DLD1 (cell line): Measurements from ENCODE around the gene CELF5.
"Not testable (repeated sequence)": the region's sequence is repeated elsewhere in the genome, so short reads cannot be mapped to it uniquely, and the experiment has no call there.

ENCODE experiments used
- in situ Hi-C: cut with HindIII; loops from 2 replicates; pipeline ENCODE4 v1.10.0; 2017; ENCODE audit warnings: low sequenced_read_pairs

CELF5 gene

DNA sequence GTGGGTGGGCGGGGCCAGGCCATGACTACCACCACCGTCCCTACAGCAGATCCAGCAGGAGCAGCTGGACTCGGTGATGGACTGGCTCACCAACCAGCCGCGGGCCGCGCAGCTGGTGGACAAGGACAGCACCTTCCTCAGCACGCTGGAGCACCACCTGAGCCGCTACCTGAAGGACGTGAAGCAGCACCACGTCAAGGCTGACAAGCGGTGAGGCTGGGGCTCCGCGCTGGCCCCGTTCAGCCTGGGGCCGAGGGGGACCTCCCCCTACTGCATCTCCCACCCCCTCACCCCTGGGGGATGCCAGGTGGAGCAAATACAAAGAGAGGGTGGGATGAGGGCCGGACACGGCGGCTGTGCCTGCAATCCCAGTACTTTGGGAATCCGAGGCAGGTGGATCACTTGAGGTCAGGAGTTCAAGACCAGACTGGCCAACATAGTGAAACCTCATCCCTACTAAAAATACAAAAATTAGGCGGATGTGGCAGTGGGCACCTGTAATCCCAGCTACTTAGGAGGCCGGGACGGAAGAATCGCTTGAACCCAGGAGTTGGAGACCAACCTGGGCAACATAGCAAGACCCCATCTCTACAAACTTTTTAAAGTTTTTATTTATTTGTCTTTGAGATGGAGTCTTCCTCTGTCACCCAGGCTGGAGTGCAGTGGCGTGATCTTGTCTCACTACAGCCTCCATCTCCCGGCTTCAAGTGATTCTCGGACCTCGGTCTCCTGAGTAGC is 18.1 kb upstream of the CELF5 start:
- in situ Hi-C loops = no loop called here

DNA sequence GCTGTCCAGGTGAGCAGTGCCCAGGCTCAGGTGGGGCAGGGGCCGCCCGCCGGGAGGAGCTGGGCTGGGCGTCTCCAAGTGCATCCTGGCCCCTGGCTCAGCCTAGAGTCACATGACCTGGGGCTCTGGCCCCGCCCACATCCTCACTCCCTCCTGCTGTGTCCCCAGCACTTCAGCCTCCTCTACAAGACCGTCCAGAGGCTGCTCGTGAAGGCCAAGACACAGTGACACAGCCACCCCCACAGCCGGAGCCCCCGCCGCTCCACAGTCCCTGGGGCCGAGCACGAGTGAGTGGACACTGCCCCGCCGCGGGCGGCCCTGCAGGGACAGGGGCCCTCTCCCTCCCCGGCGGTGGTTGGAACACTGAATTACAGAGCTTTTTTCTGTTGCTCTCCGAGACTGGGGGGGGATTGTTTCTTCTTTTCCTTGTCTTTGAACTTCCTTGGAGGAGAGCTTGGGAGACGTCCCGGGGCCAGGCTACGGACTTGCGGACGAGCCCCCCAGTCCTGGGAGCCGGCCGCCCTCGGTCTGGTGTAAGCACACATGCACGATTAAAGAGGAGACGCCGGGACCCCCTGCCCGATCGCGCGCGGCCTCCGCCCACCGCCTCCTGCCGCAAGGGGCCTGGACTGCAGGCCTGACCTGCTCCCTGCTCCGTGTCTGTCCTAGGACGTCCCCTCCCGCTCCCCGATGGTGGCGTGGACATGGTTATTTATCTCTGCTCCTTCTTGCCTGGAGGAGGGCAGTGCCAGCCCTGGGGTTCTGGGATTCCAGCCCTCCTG is 16.8 kb upstream of the CELF5 start:
- in situ Hi-C loops = no loop called here

DNA sequence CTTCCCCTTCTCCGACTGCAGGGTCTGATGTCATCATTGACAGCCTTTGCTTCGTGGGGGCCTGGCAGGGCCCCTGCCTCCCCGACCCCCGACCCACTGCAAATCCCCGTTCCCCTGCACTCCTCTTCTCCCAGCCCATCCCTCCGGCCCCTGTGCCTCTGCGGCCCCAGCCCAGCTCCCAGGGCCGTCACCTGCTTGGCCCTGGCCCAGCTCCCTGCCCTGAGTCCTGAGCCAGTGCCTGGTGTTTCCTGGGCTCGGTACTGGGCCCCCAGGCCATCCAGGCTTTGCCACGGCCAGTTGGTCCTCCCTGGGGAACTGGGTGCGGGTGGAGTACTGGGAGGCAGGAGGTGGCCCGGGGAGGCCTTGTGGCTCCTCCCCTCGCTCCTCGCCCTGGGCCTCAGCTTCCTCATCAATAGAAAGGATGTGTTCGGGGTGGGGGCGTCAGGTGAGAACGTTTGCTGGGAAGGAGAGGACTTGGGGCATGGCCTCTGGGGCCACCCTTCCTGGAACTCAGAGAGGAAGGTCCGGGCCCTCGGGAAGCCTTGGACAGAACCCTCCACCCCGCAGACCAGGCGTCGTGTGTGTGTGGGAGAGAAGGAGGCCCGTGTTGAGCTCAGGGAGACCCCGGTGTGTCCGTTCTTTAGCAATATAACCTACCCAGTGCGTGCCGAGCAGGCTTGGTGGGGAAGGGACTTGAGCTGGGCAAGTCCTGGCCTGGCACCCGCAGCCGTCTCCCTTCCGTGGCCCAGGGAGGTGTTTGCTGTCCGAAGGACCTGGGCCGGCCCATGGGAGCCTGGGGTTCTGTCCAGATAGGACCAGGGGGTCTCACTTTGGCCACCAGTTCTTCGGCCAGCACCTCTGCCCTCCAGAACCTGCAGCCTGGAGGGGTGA is 15.9 kb upstream of the CELF5 start:
- in situ Hi-C loops = no loop called here

DNA sequence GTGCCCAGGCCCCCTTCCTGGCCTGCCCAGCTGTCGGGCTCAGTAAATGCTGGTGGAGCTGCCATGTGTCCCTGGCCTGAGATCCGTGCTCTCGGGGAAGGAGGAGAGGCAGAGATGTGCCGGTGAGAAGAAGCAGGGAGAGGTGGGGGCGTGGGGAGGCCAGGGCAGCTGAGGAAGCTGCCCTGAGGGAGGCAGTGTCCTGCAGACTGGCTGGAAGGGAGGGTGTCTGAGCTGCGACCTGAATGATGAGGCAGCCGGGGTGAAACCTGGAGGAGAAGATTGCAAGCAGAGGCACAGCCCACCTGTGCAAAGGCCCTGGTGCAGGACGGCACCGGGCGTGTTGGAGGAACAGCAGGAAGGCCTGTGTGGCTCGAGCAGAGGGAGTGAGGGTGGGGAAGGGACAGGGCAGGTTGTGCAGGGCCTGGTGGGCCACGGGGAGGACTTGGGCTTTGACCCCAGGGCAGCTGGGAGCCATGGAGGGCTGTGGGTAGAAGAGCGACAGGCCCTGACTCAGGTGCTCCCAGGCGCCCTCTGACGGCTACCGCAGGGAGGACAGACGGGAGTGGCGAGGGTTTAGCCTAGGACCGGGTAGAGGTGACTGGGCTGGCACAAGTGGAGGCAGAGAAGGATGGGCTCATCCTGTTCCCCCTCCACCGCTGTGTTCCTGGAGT is 14.0 kb upstream of the CELF5 start:
- in situ Hi-C loops = no loop called here

DNA sequence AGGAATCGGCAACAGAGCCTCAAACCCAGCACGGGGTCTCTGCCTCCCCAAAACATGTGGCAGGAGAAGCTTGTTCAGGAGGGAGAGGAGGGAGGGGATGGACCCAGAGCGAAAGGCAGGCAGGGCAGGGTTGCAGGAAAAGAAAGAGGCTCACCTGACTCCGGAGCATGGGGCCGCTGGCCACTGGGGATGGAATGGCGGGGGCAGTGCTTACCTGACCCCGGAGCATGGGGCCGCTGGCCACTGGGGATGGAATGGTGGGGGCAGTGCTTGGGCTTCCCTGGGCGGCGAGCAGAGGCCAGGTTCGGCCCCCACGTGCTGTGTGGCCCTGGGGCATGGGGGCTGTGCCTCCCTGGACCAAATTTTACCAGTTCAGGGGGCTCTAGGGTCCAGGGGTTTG is 13.3 kb upstream of the CELF5 start:
- in situ Hi-C loops = no loop called here

DNA sequence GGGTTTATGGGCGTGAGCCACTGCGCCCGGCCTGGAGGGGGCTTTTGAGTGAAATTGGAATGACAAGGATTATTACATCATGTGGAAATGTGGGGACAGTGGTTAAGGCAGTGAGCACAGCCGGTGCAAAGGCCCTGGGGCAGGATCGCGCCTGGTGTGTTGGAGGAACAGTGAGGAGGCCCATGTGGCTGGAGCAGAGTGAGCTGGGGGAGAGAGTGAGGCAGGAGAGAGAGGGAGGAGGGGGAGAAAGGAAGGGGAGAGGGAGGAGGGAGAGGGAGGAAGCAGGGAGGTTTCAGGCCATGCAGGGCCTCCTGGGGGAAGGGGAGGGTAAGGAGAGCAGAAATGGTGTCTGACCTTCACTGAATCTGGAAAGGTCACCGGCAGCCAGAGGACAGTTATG is 11.3 kb upstream of the CELF5 start:
- in situ Hi-C loops = no loop called here

DNA sequence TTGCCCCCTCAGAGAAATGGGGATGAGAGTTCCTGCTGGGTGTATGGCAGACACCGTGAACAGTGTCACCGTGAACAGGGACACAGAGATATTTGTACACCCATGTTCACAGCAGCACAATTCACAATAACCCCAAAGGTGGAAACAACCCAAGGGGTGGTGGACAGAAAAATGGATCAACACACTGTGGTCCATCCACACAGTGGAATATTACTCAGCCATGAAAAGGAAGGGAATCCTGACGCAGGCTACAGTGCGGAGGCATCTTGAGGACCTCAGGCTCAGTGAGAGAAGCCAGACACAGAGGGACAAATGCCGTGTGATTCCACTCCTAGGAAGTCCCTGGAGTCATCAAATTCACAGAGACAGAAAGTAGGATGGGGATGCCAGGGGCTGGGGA is 7.6 kb upstream of the CELF5 start:
- in situ Hi-C loops = no loop called here

DNA sequence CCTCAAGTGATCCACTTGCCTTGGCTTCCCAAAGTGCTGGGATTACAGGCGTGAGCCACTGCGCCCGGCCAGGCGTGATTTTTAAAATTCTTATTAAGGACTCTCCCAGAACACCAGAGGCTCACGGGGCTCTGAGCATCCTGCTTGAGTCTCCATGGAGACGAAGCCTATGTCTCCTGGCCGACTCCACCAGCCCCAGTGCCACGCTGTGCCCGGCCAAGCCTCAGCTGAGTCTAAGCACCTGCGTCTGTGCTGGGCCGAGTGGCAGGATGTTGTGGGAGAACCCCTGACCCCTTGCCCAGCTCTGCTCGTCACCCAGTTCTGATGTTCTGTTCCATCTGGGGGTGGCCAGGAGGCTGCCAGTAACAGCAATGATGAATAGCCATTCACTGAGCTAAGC is 3.9 kb upstream of the CELF5 start:
- in situ Hi-C loops = no loop called here

DNA sequence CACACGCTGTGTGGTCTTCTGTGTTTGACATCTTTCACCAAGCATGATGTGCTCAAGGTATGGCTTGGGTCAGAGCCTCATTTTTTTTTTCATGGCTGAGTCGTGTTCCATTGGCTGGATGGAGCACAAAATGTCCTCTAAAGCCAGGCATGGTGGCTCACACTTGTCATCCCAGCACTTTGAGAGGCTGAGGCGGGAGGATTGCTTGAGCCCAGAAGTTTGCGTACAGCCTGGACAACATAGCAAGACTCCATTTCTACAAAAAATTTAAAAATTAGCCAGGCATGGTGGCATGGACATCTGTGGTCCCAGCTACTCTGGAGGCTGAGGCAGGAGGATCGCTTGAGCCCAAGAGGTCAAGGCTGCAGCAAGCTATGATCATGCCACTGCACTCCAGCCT is 2.9 kb upstream of the CELF5 start:
- in situ Hi-C loops = not testable (repeated sequence)

DNA sequence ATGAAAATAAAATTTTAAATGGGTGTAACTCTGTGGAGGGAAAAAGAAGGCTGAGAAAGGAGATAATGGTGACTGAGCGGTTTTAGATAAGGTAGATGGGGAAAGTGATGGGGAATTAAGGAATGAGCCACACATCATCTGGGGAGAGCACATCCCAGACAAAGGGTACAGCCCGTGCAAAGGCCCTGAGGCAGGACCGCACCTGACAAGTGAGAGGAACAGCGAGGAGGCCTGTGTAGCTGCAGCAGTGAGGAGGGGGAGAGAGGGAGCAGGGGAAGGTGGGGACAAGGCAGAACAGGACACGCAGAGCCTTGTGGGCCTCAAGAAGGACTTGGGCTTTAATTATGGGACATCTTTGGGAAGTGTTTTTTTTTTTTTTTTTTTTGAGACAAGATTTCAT is 1.8 kb upstream of the CELF5 start:
- in situ Hi-C loops = no loop called here

DNA sequence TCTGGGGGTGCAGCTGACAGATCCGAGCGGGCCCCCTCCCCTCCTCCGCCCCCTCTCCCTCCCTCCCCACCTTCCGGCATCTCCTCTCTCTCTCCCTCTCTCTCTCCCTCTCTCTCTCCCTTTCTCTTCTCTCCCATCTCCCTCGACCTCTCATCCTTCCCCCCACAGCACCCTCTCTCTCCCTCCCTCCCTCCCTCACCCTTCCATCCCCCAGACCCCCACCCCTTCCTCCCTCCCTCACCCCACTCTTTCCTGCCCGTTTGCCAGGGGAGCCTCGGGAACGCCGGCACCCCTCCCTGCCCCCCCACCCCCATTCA is 666 bp downstream of the CELF5 start:
- in situ Hi-C loops = no loop called here

DNA sequence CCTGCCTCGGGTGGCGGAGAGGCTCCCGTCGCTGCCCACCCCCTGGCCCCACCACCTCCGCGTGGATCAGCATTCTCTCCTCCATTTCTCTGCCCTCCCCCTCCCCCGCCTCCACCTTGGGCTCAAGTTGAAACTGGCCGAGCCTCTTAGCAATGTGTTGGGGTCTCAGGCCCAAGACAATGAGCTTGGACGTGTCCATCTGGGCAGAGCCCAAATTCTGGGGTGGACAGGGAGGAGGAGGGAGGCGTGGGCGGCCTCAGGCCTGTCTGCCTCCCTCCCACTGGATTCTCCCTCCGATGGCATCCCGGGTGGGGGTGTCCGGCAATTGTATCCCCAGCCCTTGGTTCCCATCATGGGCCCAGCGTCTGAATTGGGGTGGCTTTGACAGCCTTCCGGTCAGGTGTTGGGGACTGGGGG is 1.2 kb downstream of the CELF5 start:
- in situ Hi-C loops = no loop called here

DNA sequence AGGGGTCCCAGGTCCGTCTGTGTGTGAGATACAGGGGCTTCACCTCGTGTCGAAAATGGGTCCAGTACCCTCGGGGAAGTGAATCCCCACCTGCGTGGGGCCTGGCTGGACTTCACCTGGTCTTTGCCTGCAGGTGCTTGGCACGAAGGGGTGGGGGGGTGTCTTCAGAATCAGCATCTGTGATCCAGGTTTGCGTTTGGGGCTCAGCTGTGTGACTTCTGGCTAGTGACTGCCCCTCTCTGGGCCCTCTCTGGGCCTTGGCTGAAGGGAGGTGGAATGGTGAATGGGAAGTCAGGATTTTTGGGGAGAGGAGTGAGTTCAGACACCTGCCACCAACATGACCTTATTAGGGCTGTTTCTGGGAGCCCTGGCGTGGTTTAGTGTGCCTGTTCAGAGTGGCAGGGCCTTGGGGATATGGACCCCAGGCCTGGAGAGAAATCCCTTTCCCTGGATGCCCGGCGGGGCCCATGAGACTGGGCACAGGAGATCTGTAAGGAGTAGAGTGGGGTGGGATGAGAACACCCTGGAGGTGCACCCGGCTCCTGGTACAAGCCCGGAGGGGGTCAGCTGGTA is 2.7 kb downstream of the CELF5 start:
- in situ Hi-C loops = no loop called here

DNA sequence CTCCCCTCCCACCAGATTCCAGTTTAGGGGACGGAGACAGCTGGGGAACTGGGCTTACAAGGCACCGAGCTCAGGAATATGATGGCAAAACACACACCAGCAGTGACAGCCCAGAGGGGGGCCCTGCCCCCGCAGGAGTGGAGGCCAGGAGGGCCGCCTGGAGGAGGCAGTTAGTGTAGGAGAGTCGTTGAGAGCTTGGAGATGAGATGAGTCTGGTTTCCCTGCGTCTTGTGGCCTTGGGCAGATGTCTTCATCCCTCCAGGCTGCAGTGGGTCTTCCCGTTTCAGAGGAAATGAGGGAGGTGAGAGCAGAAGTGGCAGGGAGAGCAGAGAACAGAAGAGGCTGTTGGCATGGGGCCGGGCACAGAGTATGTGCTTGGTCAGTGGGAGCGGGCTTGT is 4.9 kb downstream of the CELF5 start:
- in situ Hi-C loops = no loop called here

DNA sequence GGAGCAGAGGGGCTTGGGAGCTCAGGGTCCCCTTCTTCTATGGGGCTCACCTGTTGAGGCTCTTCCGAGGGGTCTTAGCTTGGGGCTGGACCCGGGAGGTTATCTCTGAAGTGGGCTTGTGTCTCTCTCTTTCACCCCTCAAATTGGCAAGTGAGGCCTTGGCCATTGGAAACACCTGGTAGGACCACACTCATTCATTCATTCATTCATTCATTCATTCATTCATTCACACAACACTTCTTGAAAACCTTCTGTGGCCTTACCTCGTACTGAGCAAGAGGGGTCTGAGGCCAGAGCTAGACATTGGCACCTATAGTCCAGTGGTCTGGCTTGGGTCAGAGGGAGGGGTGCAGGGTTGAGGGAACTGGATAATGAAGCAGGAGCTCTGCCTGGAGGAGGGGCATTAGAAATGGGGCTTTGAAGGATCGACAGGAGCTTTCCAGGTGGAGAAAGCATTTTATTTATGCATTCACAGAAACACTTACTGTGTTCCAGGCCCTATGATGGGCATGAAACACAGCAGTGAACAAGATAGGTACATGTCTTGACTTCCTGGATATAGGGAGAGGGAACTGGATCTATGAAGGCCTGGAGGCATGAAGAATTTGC is 5.5 kb downstream of the CELF5 start:
- in situ Hi-C loops = no loop called here

DNA sequence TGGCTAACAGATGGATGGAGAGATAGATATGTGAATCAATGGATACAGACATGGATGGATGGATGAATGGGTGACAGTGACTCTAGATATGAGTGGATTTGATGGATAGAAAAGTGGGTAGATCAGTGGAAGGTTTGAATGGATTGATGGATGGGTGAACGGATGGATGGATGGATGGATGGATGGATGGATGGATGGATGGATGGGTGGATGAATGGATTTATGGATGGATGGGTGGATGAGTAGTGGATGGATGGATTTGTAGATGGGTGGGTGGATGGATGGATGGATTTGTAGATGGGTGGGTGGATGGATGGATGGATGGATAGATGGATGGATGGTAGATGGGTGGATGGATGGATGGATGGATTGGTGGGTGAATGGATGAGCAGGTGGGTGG is 6.8 kb downstream of the CELF5 start:
- in situ Hi-C loops = no loop called here

DNA sequence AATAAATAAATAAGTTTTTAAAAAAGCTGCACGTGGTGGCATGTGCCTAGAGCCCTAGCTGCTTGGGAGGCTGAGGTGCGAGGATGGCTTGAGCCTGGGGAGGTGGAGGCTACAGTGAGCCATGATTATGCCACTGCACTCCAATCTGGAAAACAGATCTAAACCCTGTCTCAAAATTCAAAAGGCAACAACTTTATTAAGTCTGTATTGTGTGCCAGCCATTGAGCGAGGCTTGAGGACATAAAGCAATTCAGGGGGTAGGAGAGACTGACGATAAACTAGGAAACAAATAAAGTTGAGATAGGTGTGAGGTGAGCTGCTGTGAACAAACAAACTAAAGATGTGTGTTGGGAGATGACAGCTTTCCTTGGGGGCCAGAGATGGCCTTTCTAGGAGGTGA is 8.7 kb downstream of the CELF5 start:
- in situ Hi-C loops = no loop called here

DNA sequence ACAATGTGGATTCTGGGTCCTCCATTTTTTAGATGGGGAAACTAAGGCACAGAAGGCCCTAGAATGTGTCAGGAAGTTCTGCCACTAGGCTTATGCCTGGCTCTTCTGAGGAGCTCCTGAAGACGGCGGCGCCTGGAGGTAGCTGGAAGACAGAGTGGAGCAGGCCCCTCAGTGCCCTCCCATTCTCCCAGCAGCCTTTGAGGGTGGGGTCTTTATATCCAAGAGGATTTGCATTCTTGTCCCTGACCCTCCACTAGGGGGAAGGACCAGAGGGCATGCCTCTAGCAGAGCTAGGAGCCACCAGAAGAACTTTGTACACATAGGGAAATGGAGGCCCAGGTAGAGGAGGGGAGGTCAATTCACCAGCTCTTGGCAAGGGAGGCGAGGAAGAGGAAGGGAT is 9.4 kb downstream of the CELF5 start:
- in situ Hi-C loops = no loop called here

DNA sequence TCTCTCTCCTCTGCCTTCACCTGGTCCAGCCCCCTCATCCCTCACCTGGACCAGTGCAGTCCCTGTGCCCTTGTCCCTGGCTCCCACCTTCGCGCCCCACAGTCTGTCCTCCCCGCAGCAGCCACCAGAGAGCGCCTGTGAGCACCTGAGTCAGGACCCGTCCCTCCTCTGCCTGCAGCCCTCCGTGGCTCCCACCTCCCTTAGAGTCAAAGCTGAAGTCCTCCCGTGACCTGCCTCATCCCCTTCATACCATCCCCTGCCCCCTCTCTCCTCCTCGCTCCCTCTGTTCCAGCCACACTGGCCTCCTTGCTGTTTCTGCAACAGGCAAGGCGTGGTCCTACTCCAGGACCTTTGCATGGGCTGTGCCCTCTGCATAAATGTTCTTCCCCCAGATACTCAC is 10.3 kb downstream of the CELF5 start:
- in situ Hi-C loops = no loop called here

DNA sequence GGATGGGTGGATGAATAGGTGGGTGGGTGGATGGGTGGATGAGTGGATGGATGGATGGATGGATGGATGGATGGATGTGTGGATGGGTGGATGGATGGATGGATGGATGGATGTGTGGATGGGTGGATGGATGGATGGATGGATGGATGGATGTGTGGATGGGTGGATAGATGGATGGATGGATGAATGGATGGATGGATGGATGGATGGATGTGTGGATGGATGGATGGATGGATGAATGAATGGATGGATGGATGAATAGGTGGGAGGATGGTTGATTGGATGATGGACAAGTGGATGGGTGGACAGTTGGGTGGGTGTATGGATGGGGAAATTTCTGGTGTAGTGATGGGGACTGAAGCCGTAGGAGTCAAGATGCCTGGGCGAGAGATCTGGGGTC is 11.1 kb downstream of the CELF5 start:
- in situ Hi-C loops = not testable (repeated sequence)
